GM12873 (cell line): ENCODE measurements around the gene PKP4.

Experiments
- TF ChIP-seq, protein P1 (sequence below): IDR thresholded peaks from 2 replicates; pipeline ENCODE4 v1.5.1; 2012; ENCODE audit warnings: low read depth, mild to moderate bottlenecking, moderate library complexity, low read length, control low read depth; ENCODE audit not compliant: insufficient read depth; ENCODE audit errors: missing control alignments

PKP4 gene

DNA sequence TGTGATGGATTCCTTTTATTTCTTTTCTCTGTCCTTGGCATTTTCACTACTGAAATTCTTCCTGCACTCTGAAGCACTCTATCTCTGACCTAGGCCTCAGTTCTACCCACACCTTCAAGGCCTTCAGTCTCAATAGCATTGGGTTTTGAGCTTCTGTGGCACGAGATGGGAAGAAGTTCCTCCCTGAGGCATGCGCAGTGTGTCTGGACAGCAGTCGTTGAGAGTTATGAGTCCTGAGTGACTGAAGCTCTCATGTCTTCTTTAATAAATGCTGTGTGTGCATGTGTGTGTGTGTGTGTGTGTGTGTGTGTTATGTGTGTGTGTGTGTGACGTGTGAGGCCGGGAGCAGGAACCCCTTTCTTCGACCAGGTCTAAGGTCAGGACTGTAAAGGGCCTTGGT, 242.6 kb downstream of the PKP4 start:
- TF ChIP-seq, protein P1, sequence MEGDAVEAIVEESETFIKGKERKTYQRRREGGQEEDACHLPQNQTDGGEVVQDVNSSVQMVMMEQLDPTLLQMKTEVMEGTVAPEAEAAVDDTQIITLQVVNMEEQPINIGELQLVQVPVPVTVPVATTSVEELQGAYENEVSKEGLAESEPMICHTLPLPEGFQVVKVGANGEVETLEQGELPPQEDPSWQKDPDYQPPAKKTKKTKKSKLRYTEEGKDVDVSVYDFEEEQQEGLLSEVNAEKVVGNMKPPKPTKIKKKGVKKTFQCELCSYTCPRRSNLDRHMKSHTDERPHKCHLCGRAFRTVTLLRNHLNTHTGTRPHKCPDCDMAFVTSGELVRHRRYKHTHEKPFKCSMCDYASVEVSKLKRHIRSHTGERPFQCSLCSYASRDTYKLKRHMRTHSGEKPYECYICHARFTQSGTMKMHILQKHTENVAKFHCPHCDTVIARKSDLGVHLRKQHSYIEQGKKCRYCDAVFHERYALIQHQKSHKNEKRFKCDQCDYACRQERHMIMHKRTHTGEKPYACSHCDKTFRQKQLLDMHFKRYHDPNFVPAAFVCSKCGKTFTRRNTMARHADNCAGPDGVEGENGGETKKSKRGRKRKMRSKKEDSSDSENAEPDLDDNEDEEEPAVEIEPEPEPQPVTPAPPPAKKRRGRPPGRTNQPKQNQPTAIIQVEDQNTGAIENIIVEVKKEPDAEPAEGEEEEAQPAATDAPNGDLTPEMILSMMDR = no peak

DNA sequence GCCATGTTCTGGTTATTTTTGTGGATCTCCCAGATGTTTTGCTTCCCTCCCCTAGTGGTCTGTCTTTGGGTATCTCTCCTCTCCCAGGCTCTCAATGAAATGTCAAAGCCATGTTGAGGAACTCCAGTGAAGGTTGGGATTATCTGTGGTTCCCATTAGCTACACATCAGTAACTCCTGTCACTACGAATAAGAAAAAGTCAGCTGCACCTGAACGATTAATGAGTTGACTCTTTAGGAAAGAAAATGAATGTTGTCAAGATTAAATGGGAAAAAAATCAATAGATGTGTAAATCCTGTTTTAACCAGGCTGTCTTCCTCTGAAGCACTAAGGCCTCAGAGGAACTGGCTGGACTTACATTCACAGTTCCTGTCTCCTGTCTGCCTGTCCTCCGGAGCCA, 244.3 kb downstream of the PKP4 start:
- TF ChIP-seq, protein P1 = no peak

DNA sequence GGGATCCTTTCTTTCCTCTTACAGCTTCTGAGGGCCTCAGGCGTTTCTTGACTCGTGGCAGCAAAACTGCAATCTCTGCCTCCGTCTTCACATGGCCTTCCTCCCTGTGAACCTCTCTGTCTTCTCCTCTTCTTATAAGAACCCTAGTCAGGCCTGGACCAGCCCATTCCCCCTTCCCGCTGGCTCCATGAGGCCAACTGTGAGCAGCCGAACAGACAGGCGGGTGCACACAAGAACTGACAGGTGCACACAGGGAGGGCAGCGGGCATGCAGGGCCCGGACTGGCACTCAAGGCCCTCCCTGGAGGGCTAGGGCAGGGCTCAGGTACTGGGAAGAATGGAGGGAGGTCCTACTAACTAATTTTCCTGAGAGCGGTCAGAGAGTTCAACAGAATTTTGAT, 246.0 kb downstream of the PKP4 start:
- TF ChIP-seq, protein P1 = no peak

DNA sequence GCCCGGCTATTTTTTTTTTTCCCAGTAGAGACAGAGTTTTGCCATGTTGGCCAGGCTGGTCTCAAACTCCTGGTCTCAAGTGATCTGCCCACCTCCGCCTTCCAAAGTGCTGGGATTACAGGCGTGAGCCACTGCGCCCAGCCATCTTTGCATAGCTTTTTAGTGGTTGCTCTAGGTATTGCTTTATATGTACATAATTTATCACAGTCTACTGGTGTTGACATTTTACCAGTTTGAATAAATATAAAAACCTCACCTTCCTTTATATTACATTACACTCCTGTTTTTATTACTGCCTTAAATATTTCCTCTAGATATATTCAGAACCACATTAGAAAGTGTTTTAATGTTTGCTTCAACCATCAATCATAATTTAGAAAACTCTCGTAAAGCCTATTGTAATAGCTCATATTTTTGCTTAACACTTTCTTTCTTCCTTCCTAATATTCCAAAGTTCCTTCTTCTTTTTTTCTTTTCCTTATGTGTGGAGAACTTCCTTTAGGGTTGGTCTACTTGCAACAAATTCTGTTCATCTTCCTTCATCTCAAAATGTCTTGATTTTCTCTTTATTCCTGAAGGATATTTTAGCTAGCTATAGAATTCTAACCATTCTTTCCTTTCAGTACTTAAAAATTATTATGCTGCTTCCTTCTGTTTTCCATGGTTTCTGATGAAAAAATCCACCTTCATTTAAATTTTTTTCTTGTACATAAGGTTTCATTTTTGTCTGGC, 256.2 kb downstream of the PKP4 start:
- TF ChIP-seq, protein P1 = no peak

DNA sequence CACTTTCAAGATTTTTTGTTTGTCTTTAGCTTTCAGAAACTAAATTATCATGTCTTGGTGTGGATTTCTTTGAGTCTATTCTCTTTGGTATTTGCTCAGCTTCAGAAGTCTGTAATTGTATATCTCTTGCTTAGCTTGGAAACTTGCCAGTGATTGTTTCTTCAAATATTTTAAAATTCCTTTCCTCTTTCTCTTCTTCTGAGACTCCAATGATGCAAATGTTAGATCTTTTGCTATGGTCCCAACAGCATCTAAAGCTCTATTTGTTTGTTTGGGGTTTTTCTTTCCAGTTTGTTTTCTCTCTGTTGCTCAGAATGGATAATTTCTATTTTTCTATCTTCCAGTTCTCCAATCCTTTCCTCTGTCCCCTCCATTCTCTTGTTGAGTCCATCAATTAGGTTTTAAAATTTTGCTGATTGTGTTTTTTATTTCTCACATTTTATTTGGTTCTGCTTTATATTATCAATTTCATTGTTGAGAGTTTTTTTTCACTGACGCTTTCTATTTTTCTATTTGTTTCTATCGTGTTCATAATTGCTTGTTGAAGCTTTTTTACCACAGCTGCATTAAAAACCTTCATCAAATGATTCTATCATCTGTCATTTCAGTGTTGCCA, 256.9 kb downstream of the PKP4 start:
- TF ChIP-seq, protein P1 = no peak

DNA sequence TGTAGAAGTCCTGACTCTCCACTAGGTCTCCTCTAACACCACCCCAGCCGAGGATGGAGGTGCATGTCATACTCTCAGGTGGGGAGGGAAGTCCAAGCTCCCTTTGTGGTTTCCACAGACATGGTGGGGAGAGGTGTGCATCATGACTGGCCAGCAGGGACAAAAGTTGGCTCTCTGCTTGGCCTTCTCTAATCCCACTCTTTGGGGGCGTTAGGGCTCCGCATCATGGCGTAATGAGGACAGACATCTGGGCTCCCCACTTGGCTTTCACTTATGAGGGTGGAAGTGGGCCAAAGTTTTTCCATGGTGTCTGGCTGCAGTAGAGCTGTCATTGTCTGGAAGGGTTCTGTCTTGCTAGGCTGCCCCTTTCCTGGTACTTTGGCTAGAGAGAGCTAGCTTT, 257.7 kb downstream of the PKP4 start:
- TF ChIP-seq, protein P1 = no peak

DNA sequence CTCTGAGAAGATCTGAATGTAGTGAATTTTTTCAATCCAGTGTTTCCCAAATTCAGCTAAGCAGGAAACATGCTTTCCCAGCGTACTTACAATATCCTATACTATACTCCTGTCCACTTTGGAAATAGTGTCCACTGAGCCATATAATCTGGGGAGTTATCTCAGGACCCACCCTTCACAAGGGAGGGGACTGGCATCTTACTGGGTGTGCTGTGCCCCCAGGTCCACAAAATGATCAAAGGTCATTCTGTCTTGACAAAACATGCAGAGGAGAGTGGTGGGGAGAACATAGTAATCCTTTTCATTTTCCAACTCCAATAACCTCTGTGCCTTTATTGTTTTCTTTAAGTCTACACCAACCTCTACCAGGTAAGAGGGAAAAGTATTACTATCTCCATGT, 258.6 kb downstream of the PKP4 start:
- TF ChIP-seq, protein P1 = no peak
